Transverse colon (tissue), 3 donors: ENCODE data around the gene SDHC.

Source experiments
- CTCF ChIP-seq, 5 experiments: fragments of 200-600 bp in 3 of 5; fragments of 450-650 bp in 2 of 5; sonication (generic) in 3 of 5; IDR thresholded peaks; 1 replicate in 2 of 5; 2 replicates in 3 of 5; pipeline ENCODE4 v1.5.1; 2016 to 2017; ENCODE audit warnings: antibody characterized with exemption in 5 of 5, inconsistent platforms in 3 of 5, mild to moderate bottlenecking in 2 of 5, moderate library complexity in 1 of 5
- EP300 ChIP-seq: sonication (generic); formaldehyde crosslinking; IDR thresholded peaks from one replicate; pipeline ENCODE4 v1.6.1; 2017; ENCODE audit warnings: antibody characterized with exemption, low read depth
- POLR2A ChIP-seq: fragments of 450-650 bp; IDR thresholded peaks from one replicate; pipeline ENCODE4 v1.6.1; 2016; ENCODE audit warnings: antibody characterized with exemption, mild to moderate bottlenecking, moderate library complexity

DNA sequence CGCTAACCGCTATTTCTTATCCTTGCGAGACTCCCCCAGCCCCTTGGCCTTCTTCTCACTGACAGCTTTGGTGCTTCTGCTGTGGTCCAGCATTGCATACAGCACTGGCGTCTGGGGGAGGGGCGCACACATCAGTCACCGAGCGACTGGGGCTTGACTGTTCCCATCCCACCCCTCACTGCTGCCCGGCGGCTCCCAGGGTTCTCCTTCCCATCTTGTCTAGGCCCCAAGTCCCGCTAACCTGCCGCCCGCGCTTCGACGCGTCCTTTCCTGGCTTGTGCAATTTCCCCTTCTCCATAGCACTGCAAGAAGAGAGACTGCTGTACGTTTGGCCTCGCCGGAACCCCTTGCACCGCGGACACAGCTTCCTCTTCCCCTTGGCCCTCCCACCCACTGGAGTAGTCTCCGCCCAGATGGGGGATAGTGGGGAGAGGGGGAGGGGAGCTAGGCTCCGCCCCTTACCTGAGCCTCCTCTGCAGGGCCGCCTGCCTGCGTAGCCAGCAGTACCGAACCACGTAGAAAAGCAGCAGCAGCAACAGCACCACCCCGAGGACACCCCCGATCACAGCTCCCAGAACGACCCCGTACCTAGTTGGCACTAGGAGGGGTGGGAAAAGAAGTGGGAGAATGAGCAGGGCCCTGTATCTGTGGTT lies 8.2 kb upstream of the SDHC start:
- TF ChIP-seq POLR2A (peak; percentile 71), CTCF (IDR thresholded peaks at IDR 0.05) (peak in 3 of 5 experiments; percentile 18 to 26 (median 24)), EP300 (no peak)
